ENCODE results near the gene CPT1A.

GRCh38 chr11:68709062-68709461, 132.7 kb downstream of the CPT1A start:
- no peak for TF ChIP-seq CTCF (IDR thresholded peaks at IDR 0.05)
- TF ChIP-seq POLR2A (IDR thresholded peaks at IDR 0.05) = no peak
- no peak for TF ChIP-seq POLR2AphosphoS5 (IDR thresholded peaks at IDR 0.05)
- no peak for TF ChIP-seq EP300 (IDR thresholded peaks at IDR 0.05)

Measured in sigmoid colon (tissue), 4 donors.